Thoracic aorta (tissue), 2 donors: ENCODE results near the gene CCDC73. TPM values are rescaled to one million over a fixed set of nuclear protein-coding genes. Genes with fewer than 3 reads are reported as not detected.
"Not testable (repeated sequence)": the region's sequence is repeated elsewhere in the genome, so short reads cannot be mapped to it uniquely, and the experiment has no call there.

Source experiments
- ATAC-seq: fragments of 150-250 bp; one replicate; pipeline ENCODE4 v1.8.0; 2017; ENCODE audit warnings: low read depth; ENCODE audit not compliant: insufficient number of reproducible peaks, low FRiP score
- DNase-seq: peaks from one replicate; pipeline ENCODE4 v3.0.0-alpha.2; 2020; ENCODE audit warnings: low spot score
- H3K27ac ChIP-seq, 2 donors: fragments of 200-600 bp; sonication (generic); 1 replicate in 1 of 2; 2 replicates in 1 of 2; pipeline ENCODE4 v1.5.1; 2016; ENCODE audit warnings: mild to moderate bottlenecking in 2 of 2, moderate library complexity in 2 of 2
- H3K27me3 ChIP-seq: fragments of 200-600 bp; sonication (generic); replicated peaks from 2 replicates; pipeline ENCODE4 v1.6.0; 2016; ENCODE audit warnings: mild to moderate bottlenecking; ENCODE audit not compliant: insufficient read depth
- H3K36me3 ChIP-seq: fragments of 200-600 bp; sonication (generic); one replicate; pipeline ENCODE4 v1.5.1; 2016
- H3K4me1 ChIP-seq, 2 donors: fragments of 200-600 bp; sonication (generic); 1 replicate in 1 of 2; 2 replicates in 1 of 2; pipeline versions ENCODE4 v1.5.1 to v1.6.0; 2016; ENCODE audit warnings: low read depth in 2 of 2, mild to moderate bottlenecking in 1 of 2; ENCODE audit not compliant: control insufficient read depth in 1 of 2
- H3K4me3 ChIP-seq: fragments of 200-600 bp; sonication (generic); 2 replicates; pipeline ENCODE4 v1.5.1; 2016; ENCODE audit warnings: mild to moderate bottlenecking
- H3K9me3 ChIP-seq: fragments of 200-600 bp; sonication (generic); 2 replicates; pipeline ENCODE4 v1.5.1; 2016
- CTCF ChIP-seq: fragments of 200-600 bp; sonication (generic); IDR thresholded peaks from one replicate; pipeline ENCODE4 v1.5.1; 2019; ENCODE audit warnings: antibody characterized with exemption
- total RNA-seq, 2 donors: library from RNA; depleted of rRNA; stranded (reverse); fragments of >200 nt; gene quantifications; one replicate each; pipeline versions ENCODE4 v1.1.0 to v1.2.3, GENCODE V29; 2016

CCDC73 gene
- total RNA-seq, 2 donors from 2014 or later: 0.28 TPM; not detected in 1

- no peak for ATAC-seq
Measured at GRCh38 chr11:32602657-32603415, 191.6 kb downstream of the CCDC73 start.

GRCh38 chr11:32597921-32598320 is 196.5 kb downstream of the CCDC73 start:
- no peak for TF ChIP-seq CTCF
- Histone ChIP-seq H3K9me3 (no peaks in the 10 kb centered on the region), H3K4me3 (no peak overlapping the region), H3K4me1 (peaks cover 8 to 11% of the 10 kb centered on the region in 2 donors), H3K27me3 (no peaks in the 10 kb centered on the region), H3K36me3 (peaks cover 27% of the 10 kb centered on the region), H3K27ac (no peak overlapping the region)
- DNase-seq: no peak
- ATAC-seq: no peak

More at GRCh38 chr11:32602657-32603415, 191.6 kb downstream of the CCDC73 start:
- Histone ChIP-seq H3K27ac (peak overlapping the region in 1 of 2 donors; percentile 10), H3K4me3 (no peak overlapping the region), H3K27me3 (no peaks in the 10 kb centered on the region), H3K36me3 (peaks cover 17% of the 10 kb centered on the region), H3K9me3 (no peaks in the 10 kb centered on the region), H3K4me1 (peaks cover 11 to 13% of the 10 kb centered on the region in 2 donors)
- no peak for TF ChIP-seq CTCF
- no peak for DNase-seq

GRCh38 chr11:32596114-32596513 is 198.3 kb downstream of the CCDC73 start:
- not testable (repeated sequence) for H3K27ac ChIP-seq, H3K4me1 ChIP-seq, ATAC-seq, H3K27me3 ChIP-seq, DNase-seq, H3K9me3 ChIP-seq, H3K4me3 ChIP-seq
- H3K36me3 ChIP-seq: peaks cover 36% of the 10 kb centered on the region

- Histone ChIP-seq H3K27ac (no peak overlapping the region), H3K9me3 (no peaks in the 10 kb centered on the region), H3K36me3 (peaks cover 50% of the 10 kb centered on the region), H3K27me3 (no peaks in the 10 kb centered on the region), H3K4me1 (no peaks in the 10 kb centered on the region), H3K4me3 (no peak overlapping the region)
- DNase-seq (no peak), ATAC-seq (no peak)
- no peak for TF ChIP-seq CTCF
Measured at GRCh38 chr11:32594272-32594671, 200.2 kb downstream of the CCDC73 start.

GRCh38 chr11:32586576-32587190 is 207.8 kb downstream of the CCDC73 start:
- no peak for ATAC-seq

More at GRCh38 chr11:32586576-32587190, 207.8 kb downstream of the CCDC73 start:
- TF ChIP-seq CTCF: no peak
- Histone ChIP-seq H3K4me1 (peaks cover 13 to 26% of the 10 kb centered on the region in 2 donors), H3K27me3 (no peaks in the 10 kb centered on the region), H3K27ac (no peak overlapping the region), H3K4me3 (no peak overlapping the region), H3K9me3 (no peaks in the 10 kb centered on the region), H3K36me3 (peaks cover 14% of the 10 kb centered on the region)
- no peak for DNase-seq
